HG03139 (cell line): ENCODE results near the gene ADAMTS8.

ENCODE experiments used
- ATAC-seq: cut with Tn5 transposase; IDR thresholded peaks from one replicate; pipeline ENCODE4 v1.9.1; 2021; ENCODE audit not compliant: unreplicated experiment

The ADAMTS8 gene

DNA sequence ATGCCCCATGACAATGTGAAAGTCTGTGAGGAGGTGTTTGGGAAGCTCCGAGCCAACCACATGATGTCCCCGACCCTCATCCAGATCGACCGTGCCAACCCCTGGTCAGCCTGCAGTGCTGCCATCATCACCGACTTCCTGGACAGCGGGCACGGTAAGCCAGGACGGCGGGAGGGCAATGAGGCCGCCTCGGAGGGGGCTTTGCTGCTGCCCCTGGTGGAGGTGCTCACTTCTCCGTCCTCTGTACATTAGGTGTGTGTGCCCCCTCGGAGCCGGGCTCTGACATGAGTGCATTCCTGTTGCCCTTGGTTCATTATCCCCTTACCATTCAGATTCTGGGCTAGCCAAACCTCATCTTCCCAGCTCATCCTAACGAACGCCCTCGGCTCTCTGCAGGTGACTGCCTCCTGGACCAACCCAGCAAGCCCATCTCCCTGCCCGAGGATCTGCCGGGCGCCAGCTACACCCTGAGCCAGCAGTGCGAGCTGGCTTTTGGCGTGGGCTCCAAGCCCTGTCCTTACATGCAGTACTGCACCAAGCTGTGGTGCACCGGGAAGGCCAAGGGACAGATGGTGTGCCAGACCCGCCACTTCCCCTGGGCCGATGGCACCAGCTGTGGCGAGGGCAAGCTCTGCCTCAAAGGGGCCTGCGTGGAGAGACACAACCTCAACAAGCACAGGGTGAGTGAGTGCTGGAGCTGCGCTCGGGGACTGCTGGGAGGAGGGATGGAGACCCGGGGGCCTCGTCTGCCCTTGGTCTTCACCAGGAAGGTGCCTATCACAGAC, 33.9 kb upstream of the ADAMTS8 start:
- no peak for ATAC-seq

DNA sequence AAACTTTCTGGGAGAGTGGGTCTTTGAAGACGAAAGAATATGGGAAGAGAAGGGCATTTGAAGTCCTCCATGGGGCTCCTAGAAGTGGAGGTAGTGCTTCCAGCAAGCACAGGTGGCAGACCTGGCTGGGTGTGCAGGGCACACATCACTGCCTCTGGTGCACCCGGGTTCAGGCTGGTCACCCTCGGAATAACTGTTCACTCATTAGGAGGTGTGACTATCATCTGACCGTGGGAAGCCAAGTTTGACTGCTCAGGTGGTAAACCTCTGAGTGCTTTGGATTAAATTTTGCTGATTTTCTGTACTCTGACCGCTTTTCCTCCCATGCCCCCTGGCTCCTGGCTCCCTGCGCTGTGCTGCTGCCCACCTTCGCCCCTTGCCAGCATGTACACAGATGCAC, 31.1 kb upstream of the ADAMTS8 start:
- ATAC-seq, result no peak

DNA sequence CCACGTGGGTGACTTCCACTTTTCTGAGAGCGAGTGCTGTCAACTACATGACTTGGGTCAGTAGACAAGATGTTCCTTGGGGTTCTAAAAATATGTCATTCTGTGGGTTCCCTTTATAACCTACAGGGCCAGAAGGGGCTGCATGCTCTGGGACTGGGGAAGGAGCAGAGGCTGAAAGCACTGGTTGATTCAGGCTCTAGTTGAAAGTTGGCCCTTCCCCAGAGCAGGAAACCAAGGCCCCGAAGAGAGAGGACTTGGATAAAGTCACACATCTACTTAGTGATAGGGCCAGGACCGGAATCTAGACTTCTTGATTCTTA, 30.0 kb upstream of the ADAMTS8 start:
- no peak for ATAC-seq

DNA sequence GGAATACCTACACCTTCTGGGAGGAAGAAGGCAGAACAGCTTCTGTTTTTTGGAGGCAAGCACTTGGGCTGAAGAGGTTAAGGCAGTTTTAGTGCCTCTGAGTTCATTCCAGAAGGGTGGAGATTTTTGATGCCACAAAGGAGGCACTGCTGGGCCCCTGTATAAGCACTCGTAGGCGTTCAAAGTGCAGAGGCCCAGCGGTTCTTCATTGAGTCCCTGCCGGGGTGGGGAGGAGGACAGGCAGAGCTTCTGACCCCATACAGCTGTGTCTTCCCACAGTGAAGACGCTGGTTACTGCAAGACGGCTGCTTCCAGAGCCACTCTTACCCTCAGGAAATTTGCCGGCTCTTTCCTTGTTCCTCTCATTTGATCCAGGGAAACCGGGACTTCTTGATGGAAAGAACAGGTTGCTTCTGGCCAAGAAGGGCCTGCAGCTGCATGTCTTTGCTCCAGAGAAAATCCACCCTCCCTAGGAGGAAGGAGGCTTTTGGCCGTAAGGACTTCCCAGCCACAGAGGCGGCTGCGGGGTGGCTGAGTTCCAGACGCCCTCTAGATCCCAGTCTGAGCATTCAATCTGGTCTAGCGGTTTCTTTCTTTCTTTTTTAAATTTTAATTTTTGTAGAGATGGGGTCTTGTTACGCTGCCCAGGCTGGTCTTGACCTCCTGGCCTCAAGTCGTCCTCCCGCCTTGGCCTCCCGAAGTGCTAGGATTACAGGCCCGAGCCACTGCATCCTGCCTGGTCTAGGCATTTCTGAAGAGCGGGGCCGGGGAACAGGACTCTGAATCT, 29.4 kb upstream of the ADAMTS8 start:
- no peak for ATAC-seq

DNA sequence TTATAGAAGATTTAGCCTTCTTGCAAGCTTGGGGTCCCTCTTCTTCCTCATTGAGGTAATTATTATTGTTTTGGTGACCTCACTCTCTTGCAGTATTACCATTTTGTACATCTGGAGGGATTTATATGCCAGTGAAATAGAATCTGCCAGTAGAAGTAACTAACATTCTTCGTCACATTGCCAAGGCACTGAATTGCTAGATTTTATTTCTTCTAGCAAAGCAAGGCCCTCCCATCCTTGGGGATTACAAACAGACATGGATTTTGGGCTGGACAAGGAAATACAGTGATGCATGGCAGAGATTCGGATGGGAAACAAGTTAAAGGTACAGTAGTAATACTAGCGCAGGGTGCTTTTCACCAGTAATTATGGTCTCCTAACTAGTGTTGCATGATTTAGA, 27.9 kb upstream of the ADAMTS8 start:
- ATAC-seq, result no peak

DNA sequence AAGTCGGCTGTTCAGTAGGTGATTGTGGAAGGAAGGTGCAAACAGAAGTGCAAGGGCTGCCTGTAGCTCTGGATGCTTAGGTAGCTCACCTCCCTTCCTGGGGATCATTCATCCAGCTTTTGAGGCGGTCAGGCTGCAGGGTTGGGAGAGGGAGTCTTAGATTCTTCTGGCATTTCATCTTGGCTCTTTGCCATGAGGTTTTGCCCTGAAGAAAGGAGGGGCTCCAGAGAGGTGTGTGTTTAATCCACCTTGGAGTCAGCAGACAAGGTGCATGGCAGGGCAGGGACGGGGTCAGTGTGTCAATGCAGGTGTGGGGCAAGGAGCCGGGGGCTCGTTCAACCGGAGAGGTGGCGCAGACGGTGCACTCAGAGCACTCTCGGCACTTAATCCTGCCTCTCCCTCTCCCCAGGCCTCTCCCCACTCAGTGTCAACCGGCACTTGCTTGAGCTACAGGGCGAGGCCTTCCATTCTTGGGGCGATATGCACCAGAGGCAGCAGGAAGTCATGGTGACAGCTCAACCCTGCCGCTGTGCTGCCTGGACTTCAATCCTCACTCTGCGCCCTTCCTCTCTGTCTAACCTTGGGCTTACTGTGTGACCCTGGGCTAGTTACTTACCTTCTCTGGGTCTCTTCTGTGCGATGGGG, 27.2 kb upstream of the ADAMTS8 start:
- no peak for ATAC-seq

DNA sequence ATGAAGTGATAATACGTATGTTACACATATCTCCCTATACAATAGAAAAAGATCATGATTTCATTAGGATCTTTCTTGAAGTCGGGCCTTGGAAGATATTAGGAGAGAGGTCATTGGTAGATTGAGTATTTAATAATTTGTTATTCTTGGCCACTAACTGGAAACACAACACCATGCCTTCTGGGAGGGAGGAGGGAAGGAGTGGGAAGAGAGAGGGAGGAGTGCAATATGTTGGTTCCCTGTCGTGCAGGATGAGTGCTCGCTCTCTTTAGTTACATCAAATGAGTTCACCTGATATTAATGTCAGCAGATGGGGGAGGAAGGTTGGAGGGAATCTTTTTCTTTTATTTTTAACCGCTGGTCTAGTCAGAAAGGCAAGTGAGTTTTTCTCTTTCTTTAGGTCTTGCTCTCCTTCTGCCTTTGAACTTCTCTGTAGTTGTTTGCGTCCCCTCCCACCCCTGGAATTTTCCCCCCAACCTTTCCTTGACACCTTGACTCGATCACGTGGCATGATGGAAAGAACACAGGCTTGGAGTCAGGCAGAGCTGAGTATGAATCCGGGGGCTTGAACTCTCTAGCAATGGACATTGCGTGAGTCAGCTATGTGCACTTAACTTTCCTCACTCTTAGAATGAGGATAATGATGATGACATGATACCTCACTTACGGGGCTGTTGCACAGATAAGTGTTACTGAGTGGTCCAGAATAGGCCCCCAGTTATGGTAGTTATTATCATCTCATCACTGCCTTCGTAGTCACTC, 26.3 kb upstream of the ADAMTS8 start:
- no peak for ATAC-seq

DNA sequence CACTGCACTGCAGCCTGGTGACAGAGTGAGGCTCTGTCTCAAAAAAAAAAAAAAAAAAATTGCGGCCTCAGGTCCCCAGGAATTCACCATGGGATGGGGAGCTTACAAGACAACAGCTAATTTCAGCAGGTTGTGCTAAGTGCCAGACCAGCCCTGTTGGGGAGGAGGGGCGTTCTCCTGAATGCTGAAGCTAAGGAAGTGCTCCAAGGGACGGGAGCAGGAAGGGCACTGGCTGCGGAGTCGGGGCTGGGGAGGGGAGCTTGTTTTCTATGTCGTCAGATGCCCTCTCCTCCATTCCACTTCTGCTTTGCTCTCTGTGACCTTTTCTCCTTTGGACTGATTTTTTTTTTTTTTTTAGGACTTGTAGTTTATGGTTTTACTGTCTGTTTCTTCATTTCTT, 24.5 kb upstream of the ADAMTS8 start:
- no peak for ATAC-seq

DNA sequence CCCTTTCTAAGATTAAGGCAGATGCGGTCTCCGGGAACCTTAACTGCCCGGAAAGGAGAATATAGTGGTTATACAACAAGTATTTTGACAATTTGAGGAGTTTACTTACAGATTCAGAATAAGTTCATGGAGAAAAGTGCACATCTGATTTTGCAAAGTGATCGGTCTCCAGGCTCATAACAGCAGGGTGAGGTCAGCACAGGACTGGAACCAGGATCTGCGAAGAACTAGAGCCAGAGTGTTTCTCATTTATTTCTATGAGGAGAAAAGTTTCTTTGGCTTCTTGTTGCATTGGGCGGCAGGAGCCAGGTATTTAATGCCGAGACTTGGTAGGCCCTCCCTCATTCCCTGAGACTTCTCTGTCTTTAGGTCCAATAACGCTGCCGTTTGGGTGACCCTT, 23.8 kb upstream of the ADAMTS8 start:
- ATAC-seq, result no peak

DNA sequence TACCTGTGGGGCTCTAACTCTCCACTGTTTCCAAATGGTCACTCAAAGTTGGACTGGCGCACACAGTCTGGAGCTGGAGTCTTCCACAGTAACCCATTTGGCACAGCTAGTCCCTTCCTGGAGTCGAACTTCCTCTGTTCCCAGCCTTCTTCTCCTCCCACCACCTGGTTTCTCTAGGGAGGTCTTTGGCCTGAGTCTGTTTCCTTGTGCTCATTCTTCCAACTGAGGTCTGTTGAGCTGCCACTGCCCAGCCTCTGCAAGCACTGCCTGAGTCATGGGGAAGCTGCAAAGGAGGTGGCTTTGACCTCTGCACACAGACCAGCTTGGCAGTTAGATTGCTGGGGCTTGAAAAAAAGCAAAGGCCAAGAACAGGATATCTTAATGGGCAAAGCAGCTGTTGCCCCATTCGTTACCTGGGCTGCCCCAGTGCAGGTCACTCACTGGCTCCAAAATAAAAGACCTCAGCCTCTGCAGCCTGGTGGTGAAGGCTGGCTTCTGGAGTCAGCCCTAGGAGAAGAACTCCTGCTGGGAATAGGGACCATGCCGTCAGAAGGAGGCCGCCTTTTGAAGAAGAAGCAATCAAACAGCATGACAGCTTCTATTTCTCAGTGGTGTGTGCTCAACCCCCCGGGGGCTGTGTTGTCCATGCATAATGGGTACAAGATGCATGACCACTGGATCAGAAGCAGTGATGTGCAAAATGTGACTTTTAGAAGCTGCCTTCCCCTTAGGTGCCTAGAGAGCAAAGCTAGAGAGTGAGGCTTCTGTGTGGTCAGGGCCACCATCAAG, 23.0 kb upstream of the ADAMTS8 start:
- no peak for ATAC-seq

DNA sequence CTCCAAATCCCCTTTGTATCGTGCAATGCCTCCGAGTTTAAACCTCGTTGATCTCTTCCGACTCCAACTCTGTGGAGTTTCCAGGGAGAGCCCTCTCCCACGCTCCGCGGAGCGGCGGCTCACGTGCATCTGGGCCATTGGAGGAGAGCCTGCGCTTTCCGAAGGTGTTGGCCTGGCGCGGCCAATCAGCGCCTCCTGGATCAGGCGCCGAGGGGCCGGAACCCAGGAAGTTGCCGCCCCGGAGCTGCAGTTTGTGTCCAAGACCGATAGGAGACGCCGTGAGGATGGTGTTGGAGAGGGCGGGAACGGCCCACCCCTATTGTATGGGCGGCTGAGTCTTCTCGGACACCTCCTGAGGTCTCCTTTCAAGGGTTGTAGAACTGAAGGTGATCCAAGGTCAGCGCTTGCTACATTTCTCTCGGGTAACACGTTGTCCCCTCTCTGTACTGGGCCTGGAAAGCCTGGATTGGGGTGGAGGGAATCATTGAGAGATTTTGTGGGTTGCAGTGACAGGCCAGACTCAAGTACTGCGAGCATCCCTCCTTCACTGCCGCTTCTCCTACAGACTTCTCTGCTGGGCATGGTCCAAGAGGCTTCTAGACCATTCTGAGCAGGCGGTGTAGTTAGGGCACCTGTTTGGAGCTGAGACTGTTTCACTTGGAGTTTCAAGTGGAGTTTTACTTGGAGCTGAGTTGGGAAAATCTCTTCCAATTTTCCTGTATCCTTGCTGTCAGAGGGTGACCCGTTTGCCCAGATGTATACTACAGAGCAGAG, 21.8 kb upstream of the ADAMTS8 start:
- no peak for ATAC-seq

DNA sequence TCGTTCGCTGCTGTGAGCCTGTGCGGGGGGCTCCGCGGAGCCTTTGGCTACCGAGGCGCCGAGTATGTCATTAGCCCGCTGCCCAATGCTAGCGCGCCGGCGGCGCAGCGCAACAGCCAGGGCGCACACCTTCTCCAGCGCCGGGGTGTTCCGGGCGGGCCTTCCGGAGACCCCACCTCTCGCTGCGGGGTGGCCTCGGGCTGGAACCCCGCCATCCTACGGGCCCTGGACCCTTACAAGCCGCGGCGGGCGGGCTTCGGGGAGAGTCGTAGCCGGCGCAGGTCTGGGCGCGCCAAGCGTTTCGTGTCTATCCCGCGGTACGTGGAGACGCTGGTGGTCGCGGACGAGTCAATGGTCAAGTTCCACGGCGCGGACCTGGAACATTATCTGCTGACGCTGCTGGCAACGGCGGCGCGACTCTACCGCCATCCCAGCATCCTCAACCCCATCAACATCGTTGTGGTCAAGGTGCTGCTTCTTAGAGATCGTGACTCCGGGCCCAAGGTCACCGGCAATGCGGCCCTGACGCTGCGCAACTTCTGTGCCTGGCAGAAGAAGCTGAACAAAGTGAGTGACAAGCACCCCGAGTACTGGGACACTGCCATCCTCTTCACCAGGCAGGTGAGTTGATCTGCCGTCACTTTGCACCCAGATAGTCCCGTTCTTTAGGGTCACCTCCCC, 21.0 kb upstream of the ADAMTS8 start:
- no peak for ATAC-seq

DNA sequence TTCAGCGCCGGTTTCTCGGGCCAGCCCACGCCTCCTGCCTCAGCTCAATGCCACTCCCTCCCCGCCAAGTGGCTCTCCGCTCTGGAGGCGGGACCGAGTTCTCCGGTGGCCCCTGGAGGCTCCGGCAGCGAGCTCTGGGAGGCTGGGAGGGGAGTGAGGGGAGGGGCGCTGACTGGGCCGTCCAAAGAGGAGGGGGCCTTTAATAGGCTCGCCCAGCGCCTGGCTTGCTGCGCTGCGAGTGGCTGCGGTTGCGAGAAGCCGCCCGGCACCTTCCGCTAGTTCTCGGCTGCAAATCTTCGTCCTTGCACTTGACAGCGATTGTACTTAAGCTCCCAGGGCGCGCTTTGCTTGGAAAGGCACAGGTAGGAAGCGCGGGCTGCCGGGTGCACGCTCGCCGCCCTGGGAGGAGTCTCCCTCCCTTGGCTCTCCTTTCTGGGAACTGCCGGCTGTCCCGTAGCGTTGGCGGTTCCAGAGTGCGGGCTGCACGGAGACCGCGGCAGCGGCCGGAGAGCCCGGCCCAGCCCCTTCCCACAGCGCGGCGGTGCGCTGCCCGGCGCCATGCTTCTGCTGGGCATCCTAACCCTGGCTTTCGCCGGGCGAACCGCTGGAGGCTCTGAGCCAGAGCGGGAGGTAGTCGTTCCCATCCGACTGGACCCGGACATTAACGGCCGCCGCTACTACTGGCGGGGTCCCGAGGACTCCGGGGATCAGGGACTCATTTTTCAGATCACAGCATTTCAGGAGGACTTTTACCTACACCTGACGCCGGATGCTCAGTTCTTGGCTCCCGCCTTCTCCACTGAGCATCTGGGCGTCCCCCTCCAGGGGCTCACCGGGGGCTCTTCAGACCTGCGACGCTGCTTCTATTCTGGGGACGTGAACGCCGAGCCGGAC, 20.3 kb upstream of the ADAMTS8 start, which contains the start of gene ADAMTS15:
TSS of gene ADAMTS15 (plus strand) at position 230 of the 894 bp plus-strand sequence. CDS start at position 559, 329 bp downstream.
- no peak for ATAC-seq

DNA sequence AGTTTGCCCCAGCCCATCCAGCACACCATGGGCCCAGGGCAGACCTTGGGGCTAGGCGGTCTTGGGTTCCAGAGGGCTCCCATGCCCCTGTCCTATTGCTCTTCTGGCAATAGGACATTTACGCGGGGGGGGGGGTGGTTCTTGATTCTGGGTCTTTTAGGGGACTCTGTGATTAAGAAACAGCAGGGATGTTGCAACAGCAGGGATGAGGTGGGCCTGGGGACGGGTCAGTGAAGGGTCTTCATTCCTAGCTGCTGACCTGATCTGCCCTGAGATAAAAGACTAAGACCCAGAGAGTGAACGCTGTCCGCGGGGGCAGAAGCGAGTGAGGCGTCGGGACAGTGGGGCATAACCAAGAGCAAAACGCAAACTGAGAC, 19.6 kb upstream of the ADAMTS8 start:
- no peak for ATAC-seq

DNA sequence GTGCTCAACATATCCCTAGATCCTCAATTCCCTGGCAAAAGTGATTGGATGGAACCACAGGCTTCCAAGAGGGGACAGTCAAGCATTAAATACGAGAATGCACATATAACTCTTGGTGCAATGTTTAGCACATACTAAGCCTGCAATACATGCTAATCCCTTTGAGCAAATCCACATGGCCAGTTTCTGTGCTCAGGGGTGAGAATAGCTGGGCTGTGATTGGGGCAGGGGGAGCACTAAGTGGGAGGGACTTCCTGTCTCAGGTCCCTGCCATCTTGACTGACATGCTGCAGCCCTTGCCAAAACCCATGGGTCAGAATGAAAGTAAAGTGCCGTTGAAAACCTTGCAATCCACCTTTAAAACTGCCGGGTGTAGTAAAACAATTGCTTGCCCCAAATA, 17.4 kb upstream of the ADAMTS8 start:
- ATAC-seq, result no peak

DNA sequence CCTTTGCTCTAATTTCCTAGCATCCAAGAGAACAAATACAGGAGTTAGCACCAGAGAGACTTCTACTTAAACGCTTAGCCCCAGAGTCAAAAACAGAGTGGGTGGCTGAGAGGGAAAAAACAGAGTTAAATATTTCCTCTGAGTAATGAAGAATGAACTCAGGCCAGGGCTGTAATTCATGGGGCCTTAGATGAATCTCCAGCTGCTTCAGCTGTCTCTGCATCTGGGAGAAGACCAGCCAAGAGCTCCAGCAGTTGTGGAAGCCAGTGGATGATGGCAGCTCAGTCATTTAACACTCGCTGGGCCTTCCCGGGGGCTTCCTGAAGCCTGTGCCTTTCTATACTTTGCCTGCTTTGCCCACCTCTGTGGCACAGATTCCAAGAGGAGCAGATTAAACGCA, 14.3 kb upstream of the ADAMTS8 start:
- ATAC-seq, result no peak

DNA sequence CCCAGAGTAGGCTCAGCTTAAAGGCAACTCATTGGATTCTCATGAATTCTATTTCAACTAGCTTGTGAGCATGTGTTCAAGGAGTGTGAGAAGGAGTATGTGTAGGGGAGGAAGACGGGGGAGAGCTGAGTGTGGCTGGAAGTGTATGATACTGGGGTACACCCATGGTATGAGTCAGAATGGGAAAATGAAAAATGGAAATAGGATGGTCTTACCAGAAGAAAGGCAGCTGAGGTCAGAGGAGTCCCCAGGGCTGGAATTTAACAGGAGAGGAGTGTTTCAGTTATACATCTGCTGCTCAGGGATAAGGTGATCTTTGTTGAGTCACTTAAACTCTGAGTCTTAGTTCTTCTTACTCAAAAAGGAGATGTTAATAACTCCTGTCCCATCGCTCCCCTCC, 13.3 kb upstream of the ADAMTS8 start:
- ATAC-seq, result no peak

DNA sequence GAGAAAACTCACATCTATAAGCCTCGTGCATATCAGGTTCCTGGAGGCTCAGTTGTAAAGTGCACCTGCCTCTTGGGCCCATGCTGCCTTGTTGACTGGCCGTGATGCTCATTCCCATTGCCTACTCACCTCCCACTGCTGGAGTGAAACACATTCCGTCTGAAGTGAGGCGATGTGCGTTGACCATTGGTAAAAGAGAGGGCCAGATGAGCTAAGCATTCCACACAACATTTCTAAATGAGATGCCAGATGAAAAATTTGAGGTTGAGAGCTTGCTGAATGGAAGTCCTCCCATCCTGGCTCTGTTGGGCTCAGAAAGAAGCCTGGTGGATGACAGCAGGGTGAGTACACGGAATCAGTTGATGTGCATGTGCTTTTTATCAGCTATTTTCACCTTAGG, 11.5 kb upstream of the ADAMTS8 start:
- ATAC-seq, result no peak
